Gastroesophageal sphincter (tissue), 3 donors: ENCODE results near the gene DMKN.

Experiments used
- CTCF ChIP-seq, 4 experiments: fragments of 200-600 bp in 2 of 4; fragments of 450-650 bp in 2 of 4; sonication (generic) in 1 of 4; IDR thresholded peaks; one replicate each; pipeline ENCODE4 v1.5.1; 2017 to 2019; ENCODE audit warnings: antibody characterized with exemption in 4 of 4, mild to moderate bottlenecking in 2 of 4, moderate library complexity in 2 of 4
- POLR2AphosphoS5 ChIP-seq: sonication (generic); formaldehyde crosslinking; IDR thresholded peaks from one replicate; pipeline ENCODE4 v1.6.1; 2017; ENCODE audit warnings: antibody characterized with exemption

GRCh38 chr19:35474104-35474503 lies 39.3 kb downstream of the DMKN start:
- TF ChIP-seq CTCF (IDR thresholded peaks at IDR 0.05) (no peak), POLR2AphosphoS5 (no peak)
